AG10803 (cell line): ENCODE data around the gene TMOD3.

Source experiments
- DNase-seq: peaks from one replicate; pipeline ENCODE4 v3.0.0; 2010; ENCODE audit warnings: low read depth
- H3K4me3 ChIP-seq: 2 replicates; pipeline ENCODE4 v1.5.1; 2011; ENCODE audit warnings: mild to moderate bottlenecking, low read length, control low read depth
- TF ChIP-seq, protein P1 (sequence below): conservative IDR thresholded peaks from 2 replicates; pipeline ENCODE4 v1.5.1; 2011; ENCODE audit warnings: mild to moderate bottlenecking, low read length, control low read depth, inconsistent platforms

The TMOD3 gene

DNA sequence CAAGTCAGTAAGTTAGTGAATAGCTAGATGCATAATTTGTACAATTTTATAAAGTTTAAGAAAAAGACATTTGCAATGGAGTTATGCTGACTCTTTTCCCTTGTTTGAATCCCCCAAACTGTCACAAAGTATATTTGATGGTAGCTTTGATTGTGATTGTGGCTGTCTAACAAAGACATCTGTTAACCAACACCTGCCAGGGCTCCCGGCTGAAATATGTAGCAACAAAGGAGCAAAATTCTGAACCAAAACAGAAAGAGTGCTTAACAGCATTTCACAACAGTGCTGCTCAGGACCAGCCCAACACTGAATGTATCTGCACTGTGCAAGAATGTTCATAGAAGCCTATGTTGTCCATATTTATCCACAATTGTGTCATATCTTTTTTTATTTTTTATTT lies 102.7 kb downstream of the TMOD3 start:
- TF ChIP-seq, protein P1, sequence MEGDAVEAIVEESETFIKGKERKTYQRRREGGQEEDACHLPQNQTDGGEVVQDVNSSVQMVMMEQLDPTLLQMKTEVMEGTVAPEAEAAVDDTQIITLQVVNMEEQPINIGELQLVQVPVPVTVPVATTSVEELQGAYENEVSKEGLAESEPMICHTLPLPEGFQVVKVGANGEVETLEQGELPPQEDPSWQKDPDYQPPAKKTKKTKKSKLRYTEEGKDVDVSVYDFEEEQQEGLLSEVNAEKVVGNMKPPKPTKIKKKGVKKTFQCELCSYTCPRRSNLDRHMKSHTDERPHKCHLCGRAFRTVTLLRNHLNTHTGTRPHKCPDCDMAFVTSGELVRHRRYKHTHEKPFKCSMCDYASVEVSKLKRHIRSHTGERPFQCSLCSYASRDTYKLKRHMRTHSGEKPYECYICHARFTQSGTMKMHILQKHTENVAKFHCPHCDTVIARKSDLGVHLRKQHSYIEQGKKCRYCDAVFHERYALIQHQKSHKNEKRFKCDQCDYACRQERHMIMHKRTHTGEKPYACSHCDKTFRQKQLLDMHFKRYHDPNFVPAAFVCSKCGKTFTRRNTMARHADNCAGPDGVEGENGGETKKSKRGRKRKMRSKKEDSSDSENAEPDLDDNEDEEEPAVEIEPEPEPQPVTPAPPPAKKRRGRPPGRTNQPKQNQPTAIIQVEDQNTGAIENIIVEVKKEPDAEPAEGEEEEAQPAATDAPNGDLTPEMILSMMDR: no peak
- no peak overlapping the region for H3K4me3 ChIP-seq
- DNase-seq: no peak

DNA sequence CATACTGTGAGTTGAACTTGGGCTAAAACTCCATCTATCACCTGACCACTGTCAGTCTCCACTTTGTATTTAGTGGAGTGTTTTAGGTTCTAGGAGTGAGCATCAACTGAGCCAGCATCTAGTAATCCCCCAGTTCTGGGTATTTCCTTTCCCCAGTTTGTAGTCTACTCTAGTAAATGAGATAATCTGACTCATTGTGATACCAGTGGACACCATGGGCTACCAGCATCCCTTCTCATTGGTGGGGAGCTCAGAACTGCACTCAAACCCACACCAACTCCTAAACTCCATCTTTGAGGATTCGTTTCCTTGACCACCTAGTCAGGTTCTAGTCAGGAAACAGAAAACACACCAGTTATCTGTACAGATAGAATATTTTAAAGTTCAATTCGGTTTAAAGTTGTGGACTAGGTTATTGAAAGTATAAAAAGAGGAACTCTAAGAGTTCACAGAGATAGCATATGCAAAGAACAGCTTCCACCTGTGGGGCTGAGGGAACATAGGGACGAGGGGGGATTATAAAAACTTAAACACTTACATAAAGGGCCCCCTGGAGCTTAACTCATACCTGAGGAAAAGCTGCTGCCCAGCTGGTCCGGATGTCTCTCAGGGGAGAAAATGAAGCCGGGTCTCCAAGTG lies 106.1 kb downstream of the TMOD3 start:
- DNase-seq: no peak
- TF ChIP-seq, protein P1: no peak
- H3K4me3 ChIP-seq: no peak overlapping the region

DNA sequence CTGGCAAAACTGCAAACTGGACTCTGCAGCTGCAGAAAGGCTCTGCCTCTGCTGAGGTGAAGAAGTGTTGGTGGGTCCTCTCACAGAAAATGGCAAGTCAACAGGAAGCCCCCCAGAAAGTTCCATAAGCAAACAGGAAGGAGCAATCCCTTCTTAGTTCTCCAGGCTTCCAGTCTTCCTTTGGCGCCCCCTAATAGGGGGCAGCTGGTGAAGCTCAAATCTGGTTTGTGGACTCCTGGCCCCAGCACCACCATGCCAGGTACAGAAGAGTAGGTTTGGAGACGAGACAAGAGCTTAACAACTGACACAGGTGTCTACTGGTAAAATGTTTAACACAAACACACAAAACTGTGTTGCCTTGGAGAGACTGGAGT lies 106.6 kb downstream of the TMOD3 start:
- H3K4me3 ChIP-seq: no peak overlapping the region
- DNase-seq: no peak
- TF ChIP-seq, protein P1: no peak

DNA sequence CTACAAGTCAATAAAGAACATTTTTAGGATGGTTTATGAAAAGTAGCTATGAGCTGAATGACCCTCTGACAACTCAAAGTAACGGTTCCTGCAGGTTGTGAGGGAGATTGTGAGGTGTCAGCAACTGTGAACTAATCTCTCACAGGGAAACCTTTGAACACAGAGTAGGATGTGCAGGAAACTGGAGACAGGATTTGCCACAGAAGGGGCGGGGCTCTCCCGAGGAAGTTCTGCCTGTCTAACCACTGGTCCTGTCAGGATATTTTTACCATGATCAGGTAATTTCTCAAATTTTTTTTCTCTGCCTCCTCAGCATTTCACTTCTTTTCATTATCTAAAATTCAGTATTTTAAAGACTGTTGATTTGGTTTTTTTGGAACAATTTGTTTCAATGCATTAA lies 108.8 kb downstream of the TMOD3 start:
- TF ChIP-seq, protein P1: no peak
- no peak overlapping the region for H3K4me3 ChIP-seq
- no peak for DNase-seq

DNA sequence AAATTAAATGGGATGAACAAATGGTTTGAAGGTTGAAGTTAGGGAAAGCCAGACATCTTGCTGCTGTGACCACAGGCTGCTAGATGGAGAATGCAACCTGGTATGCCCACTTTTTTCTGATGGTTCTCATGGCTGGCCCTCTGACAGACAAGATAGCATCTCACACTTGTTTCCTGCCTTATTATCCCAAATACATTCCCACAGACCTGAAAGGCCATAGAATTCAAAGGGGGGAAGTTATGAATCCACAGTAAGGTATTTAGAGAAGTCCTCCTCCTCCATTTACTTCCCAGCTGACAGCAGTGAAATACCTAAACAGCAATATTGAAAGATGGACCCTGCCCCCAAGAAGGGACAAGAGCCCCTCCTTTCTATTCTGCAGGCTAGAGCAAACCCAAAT lies 109.8 kb downstream of the TMOD3 start:
- no peak overlapping the region for H3K4me3 ChIP-seq
- TF ChIP-seq, protein P1: no peak
- peak; percentile 9 for DNase-seq

DNA sequence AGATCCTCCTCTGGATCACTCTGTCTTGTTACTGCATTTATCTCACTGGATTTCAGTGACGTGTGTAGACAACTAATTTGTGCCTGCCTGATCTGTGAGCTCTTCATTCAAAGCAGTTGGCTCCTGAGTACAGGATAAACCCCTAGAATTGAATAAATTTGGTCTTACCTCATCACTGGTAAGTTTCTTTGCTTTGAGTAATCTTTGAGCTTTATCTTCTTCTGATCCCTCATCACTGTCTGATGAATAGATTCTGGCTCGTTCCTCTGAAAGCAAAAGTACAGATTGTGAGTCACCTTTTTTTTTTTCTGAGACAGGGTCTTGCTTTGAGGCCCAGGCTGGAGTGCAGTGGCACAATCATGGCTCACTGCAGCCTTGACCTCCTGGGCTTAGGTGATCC lies 117.7 kb downstream of the TMOD3 start:
- no peak for DNase-seq
- H3K4me3 ChIP-seq: no peak overlapping the region
- TF ChIP-seq, protein P1: no peak

DNA sequence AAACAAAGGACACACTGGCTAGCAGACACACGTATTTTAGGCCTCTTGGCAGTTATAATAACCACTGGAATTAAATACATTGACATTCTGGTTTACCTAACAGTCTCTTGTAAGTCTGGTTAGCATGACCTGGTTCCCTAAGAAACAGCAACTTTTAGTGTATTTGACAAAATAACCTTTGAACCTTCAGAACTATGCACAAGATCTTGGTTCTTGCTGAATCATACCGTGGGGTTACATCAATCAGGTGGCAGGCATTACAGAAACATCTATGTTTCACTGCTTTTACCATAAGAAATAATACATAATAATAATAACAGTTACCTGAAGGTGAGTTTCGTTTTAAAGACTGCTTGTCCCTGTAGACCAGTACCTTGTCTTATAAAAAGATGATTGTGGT lies 123.4 kb downstream of the TMOD3 start:
- H3K4me3 ChIP-seq: no peak overlapping the region
- TF ChIP-seq, protein P1: no peak
- no peak for DNase-seq
